SKM-1 treated with dmso at 0.1 percent for 144 hours (cell line): ENCODE results near the gene STOX2.

ENCODE experiments used
- DNase-seq: peaks from one replicate; lab custom pipeline; 2025; ENCODE audit not compliant: unreplicated experiment; lab: John Stamatoyannopoulos, UW

The STOX2 gene, protein sequence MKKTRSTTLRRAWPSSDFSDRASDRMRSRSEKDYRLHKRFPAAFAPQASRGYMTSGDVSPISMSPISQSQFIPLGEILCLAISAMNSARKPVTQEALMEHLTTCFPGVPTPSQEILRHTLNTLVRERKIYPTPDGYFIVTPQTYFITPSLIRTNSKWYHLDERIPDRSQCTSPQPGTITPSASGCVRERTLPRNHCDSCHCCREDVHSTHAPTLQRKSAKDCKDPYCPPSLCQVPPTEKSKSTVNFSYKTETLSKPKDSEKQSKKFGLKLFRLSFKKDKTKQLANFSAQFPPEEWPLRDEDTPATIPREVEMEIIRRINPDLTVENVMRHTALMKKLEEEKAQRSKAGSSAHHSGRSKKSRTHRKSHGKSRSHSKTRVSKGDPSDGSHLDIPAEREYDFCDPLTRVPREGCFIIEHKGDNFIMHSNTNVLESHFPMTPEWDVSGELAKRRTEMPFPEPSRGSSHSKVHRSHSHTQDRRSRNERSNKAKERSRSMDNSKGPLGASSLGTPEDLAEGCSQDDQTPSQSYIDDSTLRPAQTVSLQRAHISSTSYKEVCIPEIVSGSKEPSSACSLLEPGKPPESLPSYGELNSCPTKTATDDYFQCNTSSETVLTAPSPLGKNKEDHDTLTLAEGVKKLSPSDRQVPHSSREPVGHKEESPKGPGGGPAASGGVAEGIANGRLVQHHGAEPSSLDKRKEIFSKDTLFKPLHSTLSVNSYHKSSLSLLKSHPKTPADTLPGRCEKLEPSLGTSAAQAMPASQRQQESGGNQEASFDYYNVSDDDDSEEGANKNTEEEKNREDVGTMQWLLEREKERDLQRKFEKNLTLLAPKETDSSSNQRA (N-terminal part only)

DNA sequence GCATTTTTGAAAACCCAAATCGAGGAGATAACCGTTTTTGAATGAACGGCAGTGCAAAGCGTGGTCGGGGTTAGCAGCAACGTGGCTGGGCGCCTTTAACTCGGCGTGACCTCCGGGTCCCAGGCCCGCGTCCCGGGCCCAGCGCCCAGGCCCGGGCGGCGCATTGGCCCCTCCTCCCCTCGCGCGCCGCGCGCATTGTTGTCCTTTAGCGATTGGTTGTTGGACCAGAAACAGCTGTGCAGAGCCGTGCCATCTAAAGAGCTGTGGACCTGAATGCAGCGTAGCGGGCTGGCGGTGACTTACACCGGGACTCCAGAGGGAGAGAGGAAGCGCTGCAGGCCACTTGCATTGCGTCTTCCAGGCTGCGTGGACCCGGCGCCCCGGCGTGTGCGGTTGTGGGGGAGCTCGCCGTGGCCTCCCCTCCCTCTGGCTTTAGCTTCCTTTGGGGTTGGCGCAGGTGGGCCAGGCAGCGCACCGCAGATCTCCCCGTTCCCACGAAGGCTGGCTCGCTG lies at the start of gene STOX2:
STOX2 (plus strand) TSS at position 227 of the 512 bp plus-strand sequence. CDS start 1,484 bp downstream, outside the sequence.
- peak; percentile 58 for DNase-seq

DNA sequence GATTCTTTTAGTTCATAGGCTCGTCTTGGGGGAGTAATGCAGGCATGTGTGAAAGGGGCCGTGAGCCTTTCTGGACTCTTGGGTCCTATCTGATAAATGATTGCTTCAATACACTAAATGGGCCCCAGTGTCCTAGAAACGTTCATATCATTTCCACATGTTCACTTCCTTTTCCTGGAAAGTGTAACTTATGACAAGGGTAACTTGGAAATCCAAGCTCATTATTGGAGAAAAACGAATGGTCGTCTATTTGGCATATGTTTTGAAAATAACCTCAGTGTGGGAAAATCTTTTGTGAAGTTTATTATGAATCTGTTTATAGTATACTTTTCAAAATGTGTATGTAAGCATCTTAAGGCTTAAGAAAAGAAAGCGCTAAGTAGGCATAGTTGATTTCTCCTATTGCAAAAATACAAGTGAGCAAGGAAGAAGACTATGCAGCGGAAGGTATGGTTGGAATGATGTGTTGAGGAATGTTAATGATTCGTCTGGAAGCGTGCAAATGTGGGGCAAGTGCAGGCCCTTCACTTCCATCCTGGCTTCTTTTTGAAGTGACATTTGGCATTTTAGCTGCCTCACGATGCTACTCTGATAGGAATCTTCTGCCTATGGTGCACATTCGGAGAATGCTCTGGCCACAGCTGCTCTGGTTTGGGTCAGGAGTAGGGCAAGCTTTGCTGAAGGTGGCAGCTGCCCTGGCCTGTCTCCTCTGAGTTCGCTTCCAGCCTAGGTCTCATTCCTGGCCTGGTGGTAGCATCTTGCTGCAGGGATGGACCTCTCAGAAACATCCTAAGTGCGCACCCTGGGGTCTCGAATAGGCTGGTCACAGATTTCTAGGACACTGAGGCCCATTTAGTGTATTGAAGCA lies 49.5 kb upstream of the STOX2 start:
- DNase-seq: no peak

DNA sequence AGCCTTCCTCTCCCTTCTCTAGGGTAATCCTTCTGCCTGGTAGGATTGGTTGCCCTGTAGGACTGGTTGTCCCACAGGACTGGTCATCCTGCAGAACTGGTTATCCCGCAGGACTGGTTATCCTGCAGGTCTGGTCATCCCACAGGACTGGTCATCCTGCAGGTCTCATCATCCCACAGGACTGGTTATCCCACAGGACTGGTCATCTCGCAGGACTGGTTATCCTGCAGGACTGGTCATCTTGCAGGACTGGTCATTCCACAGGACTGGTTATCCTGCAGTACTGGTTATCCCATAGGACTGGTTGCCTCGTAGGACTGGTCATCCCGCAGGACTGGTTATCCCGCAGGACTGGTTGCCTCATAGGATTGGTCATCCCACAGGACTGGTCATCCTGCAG lies 48.1 kb upstream of the STOX2 start:
- no peak for DNase-seq

GRCh38 chr4:183858011-183858615 lies 47.0 kb upstream of the STOX2 start:
- DNase-seq: no peak

DNA sequence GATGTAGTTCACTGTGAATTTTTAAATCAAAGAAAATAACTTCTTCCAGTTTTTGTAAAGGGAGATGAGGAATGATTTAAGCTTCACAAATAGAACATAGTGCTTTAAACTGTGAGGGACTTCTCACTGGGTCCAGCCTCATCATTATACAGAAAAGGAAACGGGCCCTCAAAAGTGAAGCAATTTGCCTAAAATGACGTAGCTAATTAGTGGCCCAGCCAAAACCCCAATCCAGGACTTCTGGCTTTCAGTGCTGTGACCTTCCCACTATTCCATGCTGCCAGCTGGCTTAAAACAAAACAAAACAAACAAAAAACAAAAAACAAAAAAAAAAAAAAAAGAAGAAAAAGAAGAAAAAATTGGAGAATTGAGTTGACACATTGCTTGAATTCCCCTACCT lies 45.0 kb upstream of the STOX2 start:
- no peak for DNase-seq

DNA sequence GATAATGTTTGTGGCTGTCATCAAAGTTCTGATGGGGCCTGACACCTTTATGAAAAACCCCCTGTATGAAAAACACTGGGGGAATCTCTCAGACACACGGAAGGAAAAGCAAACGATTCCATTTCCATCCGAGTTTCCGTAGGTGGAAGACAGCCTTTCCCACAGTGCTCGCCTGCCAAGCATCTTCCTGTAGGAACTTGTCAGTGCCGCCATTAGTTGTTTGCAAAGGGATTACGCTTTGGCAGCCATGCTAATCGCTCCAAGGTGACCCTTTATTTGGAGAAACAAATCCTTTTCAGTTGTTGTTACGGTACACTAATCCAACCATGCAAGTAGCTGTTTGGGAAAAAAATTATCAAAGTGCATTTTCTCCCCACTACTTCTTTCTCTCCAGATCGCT lies 44.4 kb upstream of the STOX2 start:
- no peak for DNase-seq

- no peak for DNase-seq
These were observed 43.7 kb upstream of the STOX2 start for GRCh38 chr4:183861426-183861825.

GRCh38 chr4:183863155-183863825 lies 41.8 kb upstream of the STOX2 start:
- no peak for DNase-seq

DNA sequence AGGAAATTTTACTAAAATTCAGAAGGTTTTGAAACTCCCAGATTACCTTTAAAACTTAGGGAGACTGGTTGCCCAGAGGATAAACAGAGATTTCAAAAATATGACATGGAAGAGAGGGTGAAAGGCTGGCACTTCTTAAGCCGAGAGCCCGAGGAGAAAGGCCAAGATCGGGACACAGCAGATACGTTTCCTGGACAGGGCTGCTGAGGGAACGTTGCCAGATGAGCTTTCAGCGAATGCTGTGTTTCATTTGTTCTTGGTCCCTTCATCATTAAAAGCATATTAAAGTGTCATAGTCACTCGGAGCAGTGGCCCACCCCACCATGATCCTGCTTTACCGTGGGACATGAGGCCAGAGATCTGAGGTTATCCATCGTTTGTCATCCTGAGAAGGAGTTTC lies 37.9 kb upstream of the STOX2 start:
- DNase-seq: no peak

DNA sequence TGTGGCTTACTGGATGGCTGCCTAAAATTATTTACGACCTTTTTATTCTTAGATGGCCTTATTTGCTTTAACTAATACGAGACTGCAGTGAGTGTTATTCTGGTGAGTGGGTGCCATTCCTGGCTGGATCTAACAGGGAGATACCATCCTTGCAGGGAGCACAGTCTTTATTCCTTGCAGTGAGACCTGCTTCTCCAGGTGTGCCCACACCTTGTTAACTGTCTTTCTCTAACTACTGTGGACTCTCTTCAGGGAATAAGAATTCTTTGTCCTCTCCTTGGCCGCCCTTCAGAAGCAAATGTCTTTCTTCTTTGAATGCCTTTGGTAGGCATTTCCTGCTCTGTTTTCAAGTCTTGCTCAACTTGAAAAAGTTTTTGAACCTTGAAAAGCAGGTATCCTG lies 34.1 kb upstream of the STOX2 start:
- DNase-seq: no peak

GRCh38 chr4:183871581-183871980 lies 33.5 kb upstream of the STOX2 start:
- DNase-seq: no peak

DNA sequence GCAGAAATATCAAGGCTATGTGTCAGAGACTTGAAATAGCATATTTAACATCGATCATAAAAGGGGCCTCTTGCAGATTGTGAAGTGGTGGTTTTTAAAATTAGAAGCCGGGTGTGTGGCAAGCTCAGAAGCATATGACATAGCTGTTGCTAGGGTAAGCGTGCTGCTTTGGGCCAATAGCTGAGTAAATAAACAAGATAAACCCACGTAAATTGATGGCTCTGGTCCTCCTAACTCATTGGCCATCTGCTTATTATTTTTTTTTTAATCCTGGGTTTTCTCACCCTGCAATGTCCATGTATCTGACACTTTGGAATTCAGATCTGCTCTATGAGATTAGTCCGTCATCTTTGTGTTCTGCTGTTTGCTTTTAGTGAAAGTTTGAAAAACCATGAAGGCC lies 32.6 kb upstream of the STOX2 start:
- no peak for DNase-seq

GRCh38 chr4:183873409-183874185 lies 31.5 kb upstream of the STOX2 start:
- no peak for DNase-seq

- peak; percentile 23 for DNase-seq
These were observed 29.8 kb upstream of the STOX2 start for GRCh38 chr4:183875251-183875825.

- DNase-seq: no peak
These were observed 28.7 kb upstream of the STOX2 start for GRCh38 chr4:183876268-183876934.

GRCh38 chr4:183878251-183878970 lies 26.7 kb upstream of the STOX2 start:
- DNase-seq: no peak

- DNase-seq: no peak
These were observed 19.8 kb upstream of the STOX2 start for GRCh38 chr4:183885205-183885720.
